Measurements from ENCODE around the gene EYS. TPM values are rescaled to one million over a fixed set of nuclear protein-coding genes. Genes with fewer than 3 reads are reported as not detected.

The EYS gene
- total RNA-seq, 1 experiment from 2014 or later = not detected

- Histone ChIP-seq H3K79me2 (ENCODE audit: insufficient read depth, low read length) (no peaks in the 10 kb centered on the region), H3K9ac (ENCODE audit: low read length) (no peak overlapping the region), H3K27me3 (ENCODE audit: insufficient read depth, low read length) (no peaks in the 10 kb centered on the region), H2AFZ (ENCODE audit: low read depth, low read length, poor library complexity, severe bottlenecking) (no peak overlapping the region), H4K20me1 (ENCODE audit: insufficient read depth) (no peaks in the 10 kb centered on the region), H3K4me1 (ENCODE audit: control insufficient read depth in 1 of 2, insufficient read depth in 2 of 2, low read length in 2 of 2) (no peaks in the 10 kb centered on the region), H3K9me3 (ENCODE audit: control insufficient read depth in 1 of 2, insufficient read depth in 1 of 2, low read depth in 1 of 2, low read length in 2 of 2) (peaks cover 0 to 13% of the 10 kb centered on the region in 2 experiments; a peak in 2 of 4 replicates), H3K36me3 (ENCODE audit: control insufficient read depth in 1 of 2, insufficient read depth in 2 of 2, low read length in 2 of 2) (no peaks in the 10 kb centered on the region), H3K4me2 (ENCODE audit: low read length) (no peak overlapping the region), H3K27ac (ENCODE audit: low read depth, low read length) (no peak overlapping the region), H3K9me2 (ENCODE audit: insufficient read depth) (no peaks in the 10 kb centered on the region), H3K4me3 (replicated peaks in 1 of 2; ENCODE audit: low read depth in 1 of 2, low read length in 2 of 2) (no peak overlapping the region)
- TF ChIP-seq CTCF (IDR thresholded peaks at IDR 0.05 in 2 of 3, conservative IDR thresholded peaks at IDR 0.05 in 1 of 3; ENCODE audit: borderline replicate concordance in 1 of 3, insufficient read depth in 1 of 3, low read depth in 2 of 3, low read length in 2 of 3) = no peak
- no peak for TF ChIP-seq EZH2 (IDR thresholded peaks at IDR 0.05)
- TF ChIP-seq JUND (IDR thresholded peaks at IDR 0.05) = no peak
- TF ChIP-seq SRF (IDR thresholded peaks at IDR 0.05; ENCODE audit: low read depth) = no peak
- no peak for TF ChIP-seq POLR2A (IDR thresholded peaks at IDR 0.05; ENCODE audit: borderline replicate concordance, extremely low read depth, insufficient read depth, insufficient read length)
- no peak for TF ChIP-seq POLR2AphosphoS5 (IDR thresholded peaks at IDR 0.05; ENCODE audit: low read depth, low read length)
- no peak for TF ChIP-seq ZNF274 (IDR thresholded peaks at IDR 0.05; ENCODE audit: low read depth, low read length)
- TF ChIP-seq ZBTB33 (IDR thresholded peaks at IDR 0.05; ENCODE audit: extremely low read depth, insufficient replicate concordance, low read length) = no peak
- TF ChIP-seq, protein P1, sequence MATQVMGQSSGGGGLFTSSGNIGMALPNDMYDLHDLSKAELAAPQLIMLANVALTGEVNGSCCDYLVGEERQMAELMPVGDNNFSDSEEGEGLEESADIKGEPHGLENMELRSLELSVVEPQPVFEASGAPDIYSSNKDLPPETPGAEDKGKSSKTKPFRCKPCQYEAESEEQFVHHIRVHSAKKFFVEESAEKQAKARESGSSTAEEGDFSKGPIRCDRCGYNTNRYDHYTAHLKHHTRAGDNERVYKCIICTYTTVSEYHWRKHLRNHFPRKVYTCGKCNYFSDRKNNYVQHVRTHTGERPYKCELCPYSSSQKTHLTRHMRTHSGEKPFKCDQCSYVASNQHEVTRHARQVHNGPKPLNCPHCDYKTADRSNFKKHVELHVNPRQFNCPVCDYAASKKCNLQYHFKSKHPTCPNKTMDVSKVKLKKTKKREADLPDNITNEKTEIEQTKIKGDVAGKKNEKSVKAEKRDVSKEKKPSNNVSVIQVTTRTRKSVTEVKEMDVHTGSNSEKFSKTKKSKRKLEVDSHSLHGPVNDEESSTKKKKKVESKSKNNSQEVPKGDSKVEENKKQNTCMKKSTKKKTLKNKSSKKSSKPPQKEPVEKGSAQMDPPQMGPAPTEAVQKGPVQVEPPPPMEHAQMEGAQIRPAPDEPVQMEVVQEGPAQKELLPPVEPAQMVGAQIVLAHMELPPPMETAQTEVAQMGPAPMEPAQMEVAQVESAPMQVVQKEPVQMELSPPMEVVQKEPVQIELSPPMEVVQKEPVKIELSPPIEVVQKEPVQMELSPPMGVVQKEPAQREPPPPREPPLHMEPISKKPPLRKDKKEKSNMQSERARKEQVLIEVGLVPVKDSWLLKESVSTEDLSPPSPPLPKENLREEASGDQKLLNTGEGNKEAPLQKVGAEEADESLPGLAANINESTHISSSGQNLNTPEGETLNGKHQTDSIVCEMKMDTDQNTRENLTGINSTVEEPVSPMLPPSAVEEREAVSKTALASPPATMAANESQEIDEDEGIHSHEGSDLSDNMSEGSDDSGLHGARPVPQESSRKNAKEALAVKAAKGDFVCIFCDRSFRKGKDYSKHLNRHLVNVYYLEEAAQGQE (IDR thresholded peaks at IDR 0.05; ENCODE audit: low read depth) = no peak
- TF ChIP-seq EGR1 (IDR thresholded peaks at IDR 0.05; ENCODE audit: low read depth) = no peak
- no peak for TF ChIP-seq SP1 (IDR thresholded peaks at IDR 0.05; ENCODE audit: low read depth)
- ChIA-PET RAD21 (ENCODE audit: low non-redundant PET in 1 of 2, low total read pairs in 2 of 2, uncharacterized antibody in 2 of 2, unreplicated experiment in 2 of 2) (no interaction called here), CTCF (no interaction called here), POLR2A (no interaction called here)
- ATAC-seq (no peak), DNase-seq (ENCODE audit: low read depth, low spot score) (no peak)
- intact Hi-C loops (cut with micrococcal nuclease) = no loop called here
- no TSS peak for BruUV-seq (replicated peaks)
Observed at GRCh38 chr6:65546894-65547293, 160.1 kb downstream of the EYS start.
